IMR-90 (cell line): ENCODE results near the gene OR5M11. TPM values are rescaled to one million over a fixed set of nuclear protein-coding genes. Genes with fewer than 3 reads are reported as not detected.

ENCODE experiments used
- ATAC-seq: fragments of 200-7000 bp; cut with Tn5 transposase; 2 replicates; pipeline ENCODE4 v1.9.1; 2020; ENCODE audit warnings: low read depth, mild to moderate bottlenecking, moderate library complexity
- BruUV-seq: library from RNA; stranded (reverse); fragments of 400-500 nt; replicated peaks from 2 replicates; lab custom pipeline; 2021; lab: Mats Ljungman, UMichigan
- CTCF ChIA-PET: fragments of 300-600 bp; formaldehyde crosslinking; extraction: SDS; loops from one replicate; lab custom pipeline; 2021; ENCODE audit warnings: antibody characterized with exemption; lab: Yijun Ruan, JAX
- POLR2A ChIA-PET: fragments of 300-600 bp; sonication (Branson Sonifier 250); formaldehyde crosslinking; loops from one replicate; lab custom pipeline; 2022; ENCODE audit warnings: antibody characterized with exemption; ENCODE audit not compliant: unreplicated experiment; lab: Charles Lee
- DNase-seq: peaks from one replicate; pipeline ENCODE4 v3.0.0; 2013
- H2AFZ ChIP-seq: replicated peaks from 2 replicates; pipeline ENCODE3; 2013; ENCODE audit warnings: low read length, mild to moderate bottlenecking; ENCODE audit not compliant: poor library complexity
- H2AK5ac ChIP-seq: 2 replicates; pipeline ENCODE4 v1.6.1; 2013; ENCODE audit warnings: low read depth, low read length, inconsistent platforms
- H2AK9ac ChIP-seq: replicated peaks from 2 replicates; pipeline ENCODE3; 2013; ENCODE audit warnings: mild to moderate bottlenecking, low read depth, low read length, moderate library complexity; ENCODE audit not compliant: poor library complexity
- H2BK120ac ChIP-seq: 2 replicates; pipeline ENCODE4 v1.6.1; 2013; ENCODE audit warnings: low read depth, low read length, inconsistent platforms
- H2BK15ac ChIP-seq: 3 replicates; pipeline ENCODE4 v1.6.1; 2013; ENCODE audit warnings: low read depth, low read length, inconsistent platforms
- H2BK20ac ChIP-seq: 2 replicates; pipeline ENCODE4 v1.6.1; 2013; ENCODE audit warnings: low read depth, mild to moderate bottlenecking, inconsistent platforms, low read length, moderate library complexity
- H2BK5ac ChIP-seq: 2 replicates; pipeline ENCODE4 v1.6.1; 2013; ENCODE audit warnings: mild to moderate bottlenecking, low read depth, low read length, inconsistent platforms; ENCODE audit not compliant: poor library complexity, severe bottlenecking
- H3K14ac ChIP-seq: replicated peaks from 2 replicates; pipeline ENCODE4 v1.6.1; 2013; ENCODE audit warnings: low read depth, low read length, inconsistent platforms
- H3K18ac ChIP-seq: 2 replicates; pipeline ENCODE4 v1.6.1; 2013; ENCODE audit warnings: low read depth, low read length, control low read depth
- H3K23ac ChIP-seq: 2 replicates; pipeline ENCODE4 v1.6.1; 2013; ENCODE audit warnings: low read depth, low read length, inconsistent platforms
- H3K27ac ChIP-seq: 2 replicates; pipeline ENCODE4 v1.5.1; 2013; ENCODE audit warnings: mild to moderate bottlenecking, control low read depth, low read length; ENCODE audit not compliant: insufficient read depth
- H3K27me3 ChIP-seq: 2 replicates; pipeline ENCODE4 v1.6.1; 2013; ENCODE audit warnings: low read length; ENCODE audit not compliant: control insufficient read depth, insufficient read depth
- H3K36me3 ChIP-seq: 2 replicates; pipeline ENCODE4 v1.6.1; 2013; ENCODE audit warnings: low read length, mixed read lengths; ENCODE audit not compliant: control insufficient read depth, insufficient read depth
- H3K4ac ChIP-seq: 2 replicates; pipeline ENCODE4 v1.6.1; 2013; ENCODE audit warnings: low read depth, low read length, inconsistent platforms
- H3K4me1 ChIP-seq: 2 replicates; pipeline ENCODE4 v1.6.1; 2013; ENCODE audit warnings: low read length, mixed read lengths; ENCODE audit not compliant: control insufficient read depth, insufficient read depth
- H3K4me2 ChIP-seq: 2 replicates; pipeline ENCODE4 v1.6.1; 2013; ENCODE audit warnings: low read depth, mild to moderate bottlenecking, control low read depth, low read length, moderate library complexity
- H3K4me3 ChIP-seq: 2 replicates; pipeline ENCODE4 v1.5.1; 2013; ENCODE audit warnings: low read depth, mild to moderate bottlenecking, control low read depth, low read length, moderate library complexity; ENCODE audit not compliant: insufficient read depth
- H3K56ac ChIP-seq: 2 replicates; pipeline ENCODE4 v1.6.1; 2013; ENCODE audit warnings: low read length, inconsistent platforms; ENCODE audit not compliant: insufficient read depth; ENCODE audit errors: extremely low read depth
- H3K79me1 ChIP-seq, 2 experiments: 2 replicates each; pipeline ENCODE4 v1.6.1; 2013; ENCODE audit warnings: low read length in 2 of 2, inconsistent platforms in 1 of 2, low read depth in 1 of 2
- H3K9ac ChIP-seq: 2 replicates; pipeline ENCODE4 v1.6.1; 2013; ENCODE audit warnings: low read depth, low read length, control low read depth
- H3K9me1 ChIP-seq: 2 replicates; pipeline ENCODE4 v1.6.1; 2013; ENCODE audit warnings: low read length, inconsistent platforms; ENCODE audit not compliant: insufficient read depth
- H3K9me3 ChIP-seq: 2 replicates; pipeline ENCODE4 v1.6.1; 2013; ENCODE audit warnings: low read length; ENCODE audit not compliant: control insufficient read depth, insufficient read depth
- H4K20me1 ChIP-seq: 2 replicates; pipeline ENCODE4 v1.6.1; 2013; ENCODE audit warnings: low read length, inconsistent platforms; ENCODE audit not compliant: insufficient read depth
- H4K5ac ChIP-seq: 2 replicates; pipeline ENCODE4 v1.6.1; 2013; ENCODE audit warnings: mild to moderate bottlenecking, low read depth, low read length, control low read depth
- H4K8ac ChIP-seq, 2 experiments: 2 replicates each; pipeline ENCODE4 v1.6.1; 2013; ENCODE audit warnings: low read depth in 2 of 2, low read length in 2 of 2, control low read depth in 1 of 2, inconsistent platforms in 1 of 2
- H4K91ac ChIP-seq: 2 replicates; pipeline ENCODE4 v1.6.1; 2013; ENCODE audit warnings: low read depth, low read length, inconsistent platforms; ENCODE audit not compliant: insufficient read depth
- ELK1 ChIP-seq: fragments of 150-350 bp; IDR thresholded peaks from 2 replicates; pipeline ENCODE4 v1.6.1; 2016; ENCODE audit warnings: low read depth, mild to moderate bottlenecking, low read length, moderate library complexity, borderline replicate concordance
- POLR2A ChIP-seq: IDR thresholded peaks from 2 replicates; pipeline ENCODE4 v1.6.1; 2012; ENCODE audit warnings: mild to moderate bottlenecking, low read depth, low read length
- RCOR1 ChIP-seq: IDR thresholded peaks from 2 replicates; pipeline ENCODE4 v1.6.1; 2012; ENCODE audit warnings: mild to moderate bottlenecking, low read length, improper control_type of control experiment; ENCODE audit not compliant: insufficient replicate concordance
- WGBS, 2 experiments: methylation state at CpG; one replicate each; pipeline versions ENCODE4 v1.1.5 to v1.1.7; 2013; ENCODE audit warnings: missing lambda C conversion rate in 2 of 2; ENCODE audit not compliant: insufficient read length in 1 of 2; ENCODE audit errors: extremely low coverage in 2 of 2; 5-methylcytosine and 5-hydroxymethylcytosine counted together
- dilution Hi-C: fragments of 300-500 bp; cut with HindIII; formaldehyde crosslinking; loops from one replicate; pipeline ENCODE4 v1.14.3; 2018; ENCODE audit warnings: low sequenced_read_pairs; ENCODE audit not compliant: unreplicated experiment
- in situ Hi-C: fragments of 300-500 bp; cut with MboI; formaldehyde crosslinking; loops from 3 replicates; pipeline ENCODE4 v1.14.3; 2019; ENCODE audit warnings: low sequenced_read_pairs, inconsistent platforms, mixed read lengths
- intact Hi-C: fragments of 100-400 bp; cut with micrococcal nuclease; formaldehyde crosslinking; loops from 2 replicates; pipeline ENCODE4 v1.10.0; 2022
- polyA plus RNA-seq, 3 experiments: library from polyadenylated mRNA; depleted of rRNA; stranded (reverse); fragments of >200 nt; gene quantifications; 2 replicates each; pipeline ENCODE4 v1.2.3, GENCODE V29; 2012; ENCODE audit warnings: low replicate concordance in 1 of 3
- total RNA-seq: library from RNA; depleted of rRNA; stranded (reverse); fragments of >200 nt; gene quantifications from 2 replicates; pipeline ENCODE4 v1.2.3, GENCODE V29; 2012

OR5M11 gene
- total and polyA plus RNA-seq, 2 of the 4 experiments (the other 2 are of a cell fraction): not detected

GRCh38 chr11:56531856-56532255, 11.2 kb downstream of the OR5M11 start:
- no peak overlapping the region for H3K18ac ChIP-seq
- H3K9me3 ChIP-seq: peaks cover 4% of the 10 kb centered on the region
- BruUV-seq: no TSS peak
- H3K27me3 ChIP-seq: no peaks in the 10 kb centered on the region
- dilution Hi-C loops: no loop called here
- in situ Hi-C loops: no loop called here
- no peak overlapping the region for H3K27ac ChIP-seq
- intact Hi-C loops: no loop called here
- WGBS, 2 experiments: no CpG with 5 or more reads among the region's 2 CpGs
- no peaks in the 10 kb centered on the region for H4K20me1 ChIP-seq
- ATAC-seq: no peak
- no peak overlapping the region for H2AK9ac ChIP-seq
- ChIA-PET POLR2A (no interaction called here), CTCF (no interaction called here)
- no peak overlapping the region for H3K4me3 ChIP-seq
- H2BK120ac ChIP-seq: no peak overlapping the region
- H3K9ac ChIP-seq: no peak overlapping the region
- H4K91ac ChIP-seq: no peak overlapping the region
- no peaks in the 10 kb centered on the region for H3K79me1 ChIP-seq
- H3K4me1 ChIP-seq: no peaks in the 10 kb centered on the region
- no peak overlapping the region for H3K14ac ChIP-seq
- H3K56ac ChIP-seq: no peak overlapping the region
- H4K8ac ChIP-seq: no peak overlapping the region
- H2BK20ac ChIP-seq: no peak overlapping the region
- DNase-seq: no peak
- no peak overlapping the region for H2AK5ac ChIP-seq
- no peak overlapping the region for H2BK15ac ChIP-seq
- no peak overlapping the region for H4K5ac ChIP-seq
- H3K4me2 ChIP-seq: no peak overlapping the region
- no peak overlapping the region for H3K4ac ChIP-seq
- H3K36me3 ChIP-seq: no peaks in the 10 kb centered on the region
- H2AFZ ChIP-seq: no peak overlapping the region
- no peak overlapping the region for H2BK5ac ChIP-seq
- H3K23ac ChIP-seq: no peak overlapping the region
- no peaks in the 10 kb centered on the region for H3K9me1 ChIP-seq
- TF ChIP-seq ELK1 (no peak), POLR2A (no peak), RCOR1 (no peak)
